C4-2B (cell line): ENCODE measurements around the gene GNAT1.

ENCODE experiments used
- ZFX ChIP-seq: fragments of 450-650 bp; IDR thresholded peaks from 2 replicates; pipeline ENCODE4 v1.6.1; 2017
- TF ChIP-seq, protein P1 (sequence below): fragments of 450-650 bp; conservative IDR thresholded peaks from 2 replicates; pipeline ENCODE4 v1.5.1; 2017; ENCODE audit warnings: mild to moderate bottlenecking

DNA sequence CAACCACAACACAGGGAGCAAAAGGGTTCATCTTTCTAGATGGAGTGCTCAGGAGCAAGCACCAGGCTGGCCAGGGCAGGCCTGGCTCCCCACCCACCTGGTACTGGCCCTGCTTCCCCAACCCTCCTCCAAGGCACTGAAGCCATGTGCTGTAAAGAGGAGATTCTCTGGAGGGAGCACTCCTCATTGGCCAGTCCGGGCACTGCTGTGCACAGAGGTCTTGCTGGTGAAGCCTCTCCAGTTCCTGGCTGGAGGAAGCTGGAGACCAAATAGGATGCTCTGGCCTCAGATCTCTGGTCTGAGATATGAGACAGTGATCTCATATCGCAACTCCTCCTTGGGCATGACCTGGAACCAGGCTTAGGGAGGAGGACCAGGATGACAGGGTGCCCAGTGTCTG, 44.0 kb upstream of the GNAT1 start:
- TF ChIP-seq, protein P1, sequence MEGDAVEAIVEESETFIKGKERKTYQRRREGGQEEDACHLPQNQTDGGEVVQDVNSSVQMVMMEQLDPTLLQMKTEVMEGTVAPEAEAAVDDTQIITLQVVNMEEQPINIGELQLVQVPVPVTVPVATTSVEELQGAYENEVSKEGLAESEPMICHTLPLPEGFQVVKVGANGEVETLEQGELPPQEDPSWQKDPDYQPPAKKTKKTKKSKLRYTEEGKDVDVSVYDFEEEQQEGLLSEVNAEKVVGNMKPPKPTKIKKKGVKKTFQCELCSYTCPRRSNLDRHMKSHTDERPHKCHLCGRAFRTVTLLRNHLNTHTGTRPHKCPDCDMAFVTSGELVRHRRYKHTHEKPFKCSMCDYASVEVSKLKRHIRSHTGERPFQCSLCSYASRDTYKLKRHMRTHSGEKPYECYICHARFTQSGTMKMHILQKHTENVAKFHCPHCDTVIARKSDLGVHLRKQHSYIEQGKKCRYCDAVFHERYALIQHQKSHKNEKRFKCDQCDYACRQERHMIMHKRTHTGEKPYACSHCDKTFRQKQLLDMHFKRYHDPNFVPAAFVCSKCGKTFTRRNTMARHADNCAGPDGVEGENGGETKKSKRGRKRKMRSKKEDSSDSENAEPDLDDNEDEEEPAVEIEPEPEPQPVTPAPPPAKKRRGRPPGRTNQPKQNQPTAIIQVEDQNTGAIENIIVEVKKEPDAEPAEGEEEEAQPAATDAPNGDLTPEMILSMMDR = no peak
- no peak for TF ChIP-seq ZFX
